Effector CD4-positive, alpha-beta T cell (primary cell): Measurements from ENCODE around the gene AK2.
"Not testable (repeated sequence)": the region's sequence is repeated elsewhere in the genome, so short reads cannot be mapped to it uniquely, and the experiment has no call there.

Source experiments
- DNase-seq: peaks from one replicate; pipeline ENCODE4 v3.0.0-alpha.2; 2020

The AK2 gene

DNA sequence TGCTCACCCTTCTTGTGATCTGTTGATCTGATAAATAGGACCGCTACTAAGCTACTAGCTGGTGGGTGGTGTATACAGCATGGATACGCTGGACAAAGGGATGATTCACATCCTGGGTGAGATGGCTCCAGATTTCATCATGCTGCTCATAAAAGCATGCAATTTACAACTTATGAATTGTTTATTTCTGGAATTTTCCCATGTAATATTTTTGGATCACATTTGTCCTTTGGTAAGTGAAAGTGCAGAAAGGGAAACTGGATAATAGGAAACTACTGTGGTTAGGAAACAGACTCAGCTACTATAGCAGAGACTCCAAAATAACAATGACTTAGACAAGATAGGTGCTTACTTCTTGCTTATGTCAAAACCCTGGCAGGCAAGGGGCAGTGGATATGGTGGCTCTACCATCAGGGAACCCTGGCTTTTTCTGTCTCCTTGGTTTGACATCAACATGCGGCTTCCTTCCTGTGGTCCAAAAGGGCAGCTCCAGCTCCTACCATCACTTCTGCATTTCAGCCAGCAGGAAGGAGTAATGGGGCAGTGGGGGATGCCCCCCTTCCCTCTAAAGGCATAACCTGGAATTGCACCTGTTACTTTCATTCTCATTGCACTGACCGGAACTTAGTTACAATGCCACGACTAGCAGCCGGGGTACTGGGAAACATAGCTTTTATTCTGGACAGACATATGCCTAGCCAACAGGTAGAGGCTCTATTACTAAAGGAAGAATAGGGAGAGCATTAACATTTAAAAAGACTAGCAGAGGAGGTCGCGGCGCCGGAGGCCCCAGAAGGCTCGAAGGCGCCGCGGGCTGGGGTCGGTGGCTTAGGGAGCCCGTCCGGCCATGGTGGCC, 13.8 kb upstream of the AK2 start:
- no peak for DNase-seq

GRCh38 chr1:33049371-33049770, 12.7 kb upstream of the AK2 start:
- no peak for DNase-seq

GRCh38 chr1:33048426-33048825, 11.7 kb upstream of the AK2 start:
- DNase-seq = no peak

GRCh38 chr1:33047839-33048305, 11.2 kb upstream of the AK2 start:
- DNase-seq = no peak

- no peak for DNase-seq
Observed at GRCh38 chr1:33047290-33047689, 10.6 kb upstream of the AK2 start.

DNA sequence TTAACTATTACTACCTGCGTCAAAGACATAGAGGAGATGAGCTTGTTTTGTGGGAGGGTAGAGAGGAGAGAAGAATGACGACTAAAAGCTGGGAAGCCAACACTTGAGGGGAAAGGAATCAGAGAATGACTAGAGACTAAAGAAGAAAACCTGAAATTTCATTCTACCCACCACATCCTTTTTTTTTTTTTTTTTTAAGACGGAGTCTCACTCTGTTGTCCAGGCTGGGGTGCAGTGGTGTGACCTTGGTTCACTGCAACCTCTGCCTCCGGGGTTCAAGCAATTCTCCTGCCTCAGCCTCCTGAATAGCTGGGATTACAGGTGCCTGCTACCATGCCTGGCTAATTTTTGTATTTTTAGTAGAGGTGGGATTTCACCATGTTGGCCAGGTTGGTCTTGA, 9.6 kb upstream of the AK2 start:
- DNase-seq = not testable (repeated sequence)

GRCh38 chr1:33045814-33046213, 9.1 kb upstream of the AK2 start:
- no peak for DNase-seq

DNA sequence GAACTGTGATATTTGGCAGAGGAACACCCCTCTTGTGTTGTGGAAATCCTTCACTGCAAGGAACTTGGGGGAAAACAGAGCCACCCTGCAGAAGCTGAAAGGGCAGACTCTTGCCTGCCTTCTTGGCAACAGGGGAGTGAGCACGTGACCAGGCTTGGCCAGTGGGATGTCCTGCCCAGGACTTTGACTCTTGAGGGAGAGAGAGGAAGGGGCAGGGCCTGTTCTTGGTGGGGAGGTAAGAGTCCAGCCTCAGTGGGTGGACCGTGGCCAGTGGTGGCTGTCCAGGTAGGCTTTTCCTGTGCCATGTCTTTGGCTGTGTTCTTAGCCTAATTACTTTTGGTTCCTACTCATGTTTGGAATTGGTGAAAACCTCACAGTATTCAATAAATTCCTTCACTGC, 8.6 kb upstream of the AK2 start:
- DNase-seq = no peak

GRCh38 chr1:33043267-33044092, 6.8 kb upstream of the AK2 start:
- no peak for DNase-seq

- no peak for DNase-seq
Observed at GRCh38 chr1:33042831-33043230, 6.1 kb upstream of the AK2 start.

DNA sequence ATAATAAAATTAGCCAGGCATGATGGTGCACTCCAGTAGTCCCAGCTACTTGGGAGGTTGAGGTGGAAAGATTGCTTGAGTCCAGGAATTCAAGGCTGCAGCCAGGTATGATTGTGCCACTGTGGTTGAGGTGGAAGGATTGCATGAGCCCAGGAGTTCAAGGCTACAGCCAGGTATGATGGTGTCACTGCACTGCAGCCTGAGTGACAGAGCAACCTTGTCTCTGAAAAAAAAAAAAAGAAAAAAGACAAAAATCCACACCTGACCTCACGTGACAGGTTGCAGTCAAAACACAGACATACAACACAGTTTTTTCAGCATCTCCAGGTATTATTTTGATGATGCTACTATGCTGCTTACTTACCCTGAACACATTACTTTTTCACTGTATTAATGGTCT, 4.3 kb upstream of the AK2 start:
- DNase-seq = no peak

GRCh38 chr1:33039840-33040239, 3.2 kb upstream of the AK2 start:
- DNase-seq = no peak

DNA sequence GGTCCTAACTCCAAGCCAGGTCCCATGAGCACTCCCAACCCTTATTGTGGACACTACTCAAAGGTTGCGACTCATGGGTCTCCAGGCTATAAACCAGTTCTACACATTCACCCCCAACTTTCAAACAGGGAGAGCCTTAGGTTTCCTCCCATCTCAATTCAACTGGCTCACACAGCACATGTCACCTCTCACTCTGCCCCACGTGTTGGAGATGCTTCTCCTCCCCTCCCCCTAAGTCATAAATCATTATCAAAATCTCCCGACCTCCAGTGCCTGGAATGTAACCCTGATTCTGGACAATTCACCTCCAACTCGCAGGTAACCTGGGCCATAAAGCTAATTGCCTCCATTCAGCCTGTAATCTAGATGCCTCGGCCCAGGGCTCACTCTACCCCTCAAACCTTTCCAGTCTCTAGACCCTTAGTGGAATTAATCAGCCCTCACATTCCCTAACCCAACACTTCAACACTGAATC, 595 bp downstream of the AK2 start:
- no peak for DNase-seq

DNA sequence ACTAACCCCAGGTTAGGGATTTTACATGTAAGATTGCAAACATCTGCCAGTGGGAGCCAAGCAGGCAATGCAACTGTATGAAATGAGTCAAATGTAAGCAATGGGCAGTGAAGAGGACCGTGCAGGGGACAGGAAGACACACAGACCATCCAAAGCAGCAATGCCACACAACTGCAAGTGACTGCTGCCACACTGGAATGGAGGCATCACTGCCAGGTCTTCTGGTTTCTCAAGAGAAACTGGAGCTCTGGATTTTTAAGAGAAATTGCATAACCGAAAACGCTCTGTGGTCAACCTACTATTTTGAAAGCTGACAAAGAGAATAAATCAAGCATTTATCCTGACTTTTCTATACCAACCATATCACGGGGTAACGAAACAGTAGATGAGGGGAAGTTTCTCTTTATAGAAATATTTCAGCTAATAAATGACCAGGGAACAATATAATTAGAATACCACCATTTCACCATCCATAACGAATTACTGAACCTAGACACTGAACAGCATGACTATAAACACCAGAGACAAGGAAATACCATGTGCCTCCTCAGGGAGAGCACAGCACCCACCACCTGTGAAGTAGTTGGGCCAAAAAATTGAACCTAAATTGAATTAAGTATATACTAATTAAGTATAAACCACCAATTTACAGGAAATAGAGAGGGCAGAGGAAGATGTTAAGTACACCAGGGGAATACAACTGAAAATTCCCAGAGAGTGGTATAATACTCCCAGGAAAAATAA, 4.4 kb downstream of the AK2 start:
- no peak for DNase-seq

DNA sequence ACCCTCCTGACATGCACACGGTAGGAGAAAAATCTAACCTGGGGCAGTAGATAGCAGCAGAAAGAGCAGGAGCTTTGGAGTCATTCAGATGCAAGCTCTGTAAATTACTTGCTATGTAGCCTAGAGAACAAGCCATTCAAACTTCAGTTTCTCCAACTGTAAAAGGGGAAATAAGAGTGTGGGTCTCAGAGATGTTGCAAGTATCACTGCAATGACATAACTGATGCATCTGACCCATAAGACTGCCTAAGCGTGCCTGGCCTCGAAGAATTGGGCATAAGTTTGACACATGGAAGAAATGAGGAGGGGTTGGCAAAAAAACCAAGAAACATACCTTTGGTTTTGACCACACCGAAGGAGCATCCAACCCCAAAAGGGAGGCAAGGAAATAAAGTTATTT, 5.2 kb downstream of the AK2 start:
- no peak for DNase-seq

- DNase-seq = no peak
Observed at GRCh38 chr1:33030575-33030974, 6.1 kb downstream of the AK2 start.

DNA sequence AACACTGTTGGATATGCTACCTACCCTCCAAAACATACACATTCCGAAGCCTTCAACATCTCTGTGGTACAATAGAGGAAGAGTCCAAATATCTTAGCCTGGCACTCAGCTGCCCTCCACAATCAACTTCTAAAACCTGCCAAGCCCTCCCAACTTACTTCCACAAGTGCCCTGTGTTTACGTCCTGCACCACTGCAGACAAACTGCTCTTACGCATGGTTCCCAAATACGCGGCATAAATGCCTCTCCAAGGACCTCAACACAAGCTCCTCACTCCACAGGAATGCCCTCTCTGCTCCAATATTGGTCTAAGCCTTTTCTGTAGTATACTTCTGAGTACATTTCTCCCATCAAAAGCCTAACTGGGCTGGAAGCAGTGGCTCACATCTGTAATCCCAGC, 6.8 kb downstream of the AK2 start:
- DNase-seq = no peak

- no peak for DNase-seq
Observed at GRCh38 chr1:33029209-33029608, 7.5 kb downstream of the AK2 start.

DNA sequence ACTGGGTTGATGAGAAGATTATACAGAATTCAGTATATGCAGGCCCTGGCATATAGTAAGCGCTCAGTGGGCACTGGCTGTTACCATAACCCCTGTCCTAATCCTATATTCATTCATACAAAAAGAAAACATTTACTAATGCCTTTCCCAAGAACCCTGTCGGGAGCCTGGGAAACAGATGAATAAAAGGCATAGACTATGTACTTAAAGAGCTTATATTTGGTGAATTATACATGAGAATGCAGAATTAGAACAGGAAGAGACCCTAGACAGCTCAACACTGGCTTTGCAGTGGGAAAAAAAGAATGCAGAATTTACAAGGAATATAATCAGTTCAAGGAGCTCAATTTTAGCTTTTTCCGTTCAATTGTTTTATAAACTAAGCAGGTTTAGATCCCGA, 10.9 kb downstream of the AK2 start:
- no peak for DNase-seq

GRCh38 chr1:33025180-33025569, 11.5 kb downstream of the AK2 start:
- DNase-seq = no peak

DNA sequence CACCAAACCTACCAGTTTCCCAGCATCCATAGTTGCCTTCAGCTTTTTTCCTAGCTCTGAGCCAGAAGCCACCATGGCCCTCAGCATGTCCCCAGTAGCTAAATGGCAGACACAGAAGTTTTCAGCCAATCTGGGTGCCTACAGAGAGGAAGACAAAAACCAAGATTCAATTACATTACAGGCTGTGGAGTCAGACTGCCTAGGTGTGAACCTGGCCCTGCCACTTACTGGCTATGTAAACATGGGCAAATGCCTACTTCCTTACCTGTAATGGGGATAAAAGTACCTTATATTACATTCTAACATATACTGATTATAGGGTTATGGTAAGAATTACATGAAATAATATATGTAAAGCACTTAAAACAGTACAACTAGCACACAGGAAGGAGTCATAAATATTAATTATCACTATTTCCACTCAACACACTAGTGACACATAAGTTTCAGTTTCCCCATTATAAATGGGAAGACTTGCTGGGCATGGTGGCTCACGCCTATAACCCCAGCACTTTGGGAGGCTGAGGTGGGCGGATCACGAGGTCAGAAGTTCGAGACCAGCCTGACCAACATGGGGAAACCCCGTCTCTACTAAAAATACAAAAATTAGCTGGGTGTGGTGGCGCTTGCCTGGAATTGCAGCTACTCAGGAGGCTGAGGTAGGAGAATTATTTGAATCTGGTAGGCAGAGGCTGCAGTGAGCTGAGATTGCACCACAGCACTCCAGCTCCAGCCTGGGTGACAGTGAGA, 12.1 kb downstream of the AK2 start:
- not testable (repeated sequence) for DNase-seq

- no peak for DNase-seq
Observed at GRCh38 chr1:33022650-33023200, 14.0 kb downstream of the AK2 start.
